Measurements from ENCODE around the gene IL18BP.

- TF ChIP-seq CTCF (IDR thresholded peaks at IDR 0.05; ENCODE audit: low read depth, low read length, poor library complexity, severe bottlenecking), result no peak
- TF ChIP-seq EZH2phosphoT487 (IDR thresholded peaks at IDR 0.05; ENCODE audit: borderline replicate concordance, low read length), result no peak
Observed at GRCh38 chr11:72008728-72009127, 10.0 kb downstream of the IL18BP start.

All from DOHH2 (cell line).